ENCODE data around the gene KIF26B. TPM values are rescaled to one million over a fixed set of nuclear protein-coding genes. Genes with fewer than 3 reads are reported as not detected.

The KIF26B gene
- total RNA-seq, 1 donor from 2014 or later = 3.4 TPM

DNA sequence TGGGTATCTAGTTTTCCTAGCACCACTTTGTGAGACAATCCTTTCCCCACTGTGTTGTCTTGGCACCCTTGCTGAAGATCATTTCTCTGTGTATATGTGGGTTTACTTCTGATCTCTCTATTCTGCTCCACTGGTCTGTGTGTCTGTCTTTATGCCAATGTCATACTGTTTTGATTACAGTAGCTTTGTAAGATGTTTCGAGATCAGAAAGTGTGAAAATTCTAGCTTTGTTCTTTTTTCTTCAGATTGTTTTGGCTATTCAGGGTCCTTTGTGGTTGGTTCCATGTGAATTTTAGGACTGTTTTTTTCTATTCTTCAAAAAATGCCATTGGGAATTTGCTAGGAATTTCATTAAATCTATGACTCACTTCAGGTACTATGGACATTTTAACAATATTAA lies 116.2 kb downstream of the KIF26B start:
- Mint-ChIP-seq H3K27ac (ENCODE audit: unreplicated experiment) (no peak overlapping the region), H3K4me3 (ENCODE audit: unreplicated experiment) (no peak overlapping the region), H3K27me3 (ENCODE audit: unreplicated experiment) (peaks cover 1% of the 10 kb centered on the region), H3K4me1 (ENCODE audit: unreplicated experiment) (no peaks in the 10 kb centered on the region), H3K36me3 (ENCODE audit: low read depth, unreplicated experiment) (no peaks in the 10 kb centered on the region), H3K9me3 (ENCODE audit: unreplicated experiment) (no peaks in the 10 kb centered on the region)
- TF ChIP-seq CTCF (IDR thresholded peaks at IDR 0.05; ENCODE audit: unreplicated experiment) = no peak
- no peak for DNase-seq (ENCODE audit: low spot score)

DNA sequence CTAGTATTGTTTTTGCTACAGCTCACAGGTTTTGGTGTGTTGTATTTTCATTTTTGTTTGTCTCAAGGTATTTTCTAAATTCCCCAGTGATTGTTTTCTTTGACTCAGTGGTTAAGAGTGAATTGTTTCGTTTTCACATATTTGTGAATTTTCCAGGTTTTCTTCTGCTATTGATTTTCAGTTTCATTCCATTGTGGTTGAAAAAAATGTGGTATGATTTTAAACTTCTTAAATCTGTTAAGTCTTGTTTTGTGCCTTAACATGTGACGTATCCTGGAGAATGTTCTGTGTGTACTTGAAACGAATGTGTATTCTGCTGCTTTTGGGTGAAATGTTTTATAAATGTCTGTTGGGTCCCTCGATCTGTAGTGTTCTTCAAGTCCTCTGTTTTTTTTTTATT lies 117.9 kb downstream of the KIF26B start:
- no peak for DNase-seq (ENCODE audit: low spot score)
- H3K4me3 Mint-ChIP-seq (ENCODE audit: unreplicated experiment) = no peak overlapping the region
- H3K9me3 Mint-ChIP-seq (ENCODE audit: unreplicated experiment) = no peaks in the 10 kb centered on the region
- no peaks in the 10 kb centered on the region for H3K36me3 Mint-ChIP-seq (ENCODE audit: low read depth, unreplicated experiment)
- H3K27ac Mint-ChIP-seq (ENCODE audit: unreplicated experiment) = no peak overlapping the region
- H3K27me3 Mint-ChIP-seq (ENCODE audit: unreplicated experiment) = no peaks in the 10 kb centered on the region
- H3K4me1 Mint-ChIP-seq (ENCODE audit: unreplicated experiment) = peaks cover 3% of the 10 kb centered on the region
- no peak for TF ChIP-seq CTCF (IDR thresholded peaks at IDR 0.05; ENCODE audit: unreplicated experiment)

DNA sequence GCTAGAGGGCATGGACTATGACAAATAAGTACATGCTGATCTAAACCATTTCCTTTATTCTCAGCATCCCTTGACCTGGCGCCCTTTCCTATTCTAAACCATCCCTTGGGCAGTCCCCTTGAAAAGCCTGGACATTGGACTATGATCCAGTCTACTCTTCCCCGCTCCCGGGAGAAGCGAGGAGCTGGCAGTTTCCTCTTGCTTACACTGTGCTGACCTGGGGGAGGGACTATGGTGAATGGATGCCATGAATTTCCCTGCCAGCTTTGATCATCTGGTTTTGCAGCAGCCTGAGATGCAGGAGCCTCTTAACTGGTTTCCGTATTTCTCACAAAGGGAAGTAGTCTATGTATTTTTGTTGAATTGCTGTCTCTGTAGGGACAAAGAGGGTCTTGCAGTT lies 121.7 kb downstream of the KIF26B start:
- no peak overlapping the region for H3K27ac Mint-ChIP-seq (ENCODE audit: unreplicated experiment)
- H3K4me1 Mint-ChIP-seq (ENCODE audit: unreplicated experiment) = peaks cover 3% of the 10 kb centered on the region
- no peak for DNase-seq (ENCODE audit: low spot score)
- H3K4me3 Mint-ChIP-seq (ENCODE audit: unreplicated experiment) = no peak overlapping the region
- H3K27me3 Mint-ChIP-seq (ENCODE audit: unreplicated experiment) = no peaks in the 10 kb centered on the region
- no peaks in the 10 kb centered on the region for H3K36me3 Mint-ChIP-seq (ENCODE audit: low read depth, unreplicated experiment)
- H3K9me3 Mint-ChIP-seq (ENCODE audit: unreplicated experiment) = no peaks in the 10 kb centered on the region
- no peak for TF ChIP-seq CTCF (IDR thresholded peaks at IDR 0.05; ENCODE audit: unreplicated experiment)

DNA sequence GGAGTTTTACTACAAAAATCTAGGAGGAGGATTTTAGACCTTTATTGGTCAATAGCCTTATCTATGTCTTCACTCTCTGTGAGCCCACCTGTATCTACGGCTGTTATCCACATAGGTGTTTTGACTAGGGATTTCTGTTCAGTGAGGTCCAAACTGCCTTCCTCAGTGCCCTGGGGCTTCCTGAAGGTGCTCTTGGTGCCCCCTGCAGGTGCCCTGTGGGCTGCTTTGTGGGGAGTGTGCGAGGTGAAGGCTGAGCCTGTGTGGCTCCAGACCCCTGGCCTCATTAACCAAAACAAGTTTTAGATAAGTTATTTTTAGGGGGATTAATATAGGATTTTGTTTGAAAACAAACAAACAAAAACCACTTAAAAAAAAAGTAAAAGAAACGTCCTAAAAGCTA lies 122.5 kb downstream of the KIF26B start:
- H3K4me3 Mint-ChIP-seq (ENCODE audit: unreplicated experiment) = no peak overlapping the region
- peak; percentile 17 for TF ChIP-seq CTCF (IDR thresholded peaks at IDR 0.05; ENCODE audit: unreplicated experiment)
- H3K36me3 Mint-ChIP-seq (ENCODE audit: low read depth, unreplicated experiment) = no peaks in the 10 kb centered on the region
- peak; percentile 34 for DNase-seq (ENCODE audit: low spot score)
- H3K4me1 Mint-ChIP-seq (ENCODE audit: unreplicated experiment) = peaks cover 3% of the 10 kb centered on the region
- H3K27me3 Mint-ChIP-seq (ENCODE audit: unreplicated experiment) = no peaks in the 10 kb centered on the region
- H3K27ac Mint-ChIP-seq (ENCODE audit: unreplicated experiment) = no peak overlapping the region
- H3K9me3 Mint-ChIP-seq (ENCODE audit: unreplicated experiment) = no peaks in the 10 kb centered on the region

DNA sequence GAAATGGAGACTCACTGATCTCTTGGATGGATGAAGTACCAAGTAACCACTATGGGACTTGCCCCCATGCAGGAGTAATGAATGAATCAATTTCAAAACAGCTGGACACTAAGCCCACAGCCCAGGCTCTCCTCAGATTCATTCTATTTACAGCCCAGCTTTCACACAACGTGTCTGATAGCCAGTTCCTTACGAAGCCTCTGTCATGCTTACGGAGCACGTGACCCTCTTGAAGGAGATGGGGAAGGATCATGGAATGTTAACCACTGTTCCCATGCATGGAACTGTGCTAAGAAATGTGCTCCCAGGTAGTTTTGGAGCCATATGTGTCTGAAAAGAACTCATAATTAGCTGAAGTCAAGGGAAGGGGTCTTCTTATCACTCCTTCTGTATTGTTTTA lies 124.1 kb downstream of the KIF26B start:
- Mint-ChIP-seq H3K36me3 (ENCODE audit: low read depth, unreplicated experiment) (peaks cover 7% of the 10 kb centered on the region), H3K27me3 (ENCODE audit: unreplicated experiment) (no peaks in the 10 kb centered on the region), H3K4me1 (ENCODE audit: unreplicated experiment) (peaks cover 3% of the 10 kb centered on the region), H3K27ac (ENCODE audit: unreplicated experiment) (no peak overlapping the region), H3K9me3 (ENCODE audit: unreplicated experiment) (peaks cover 7% of the 10 kb centered on the region), H3K4me3 (ENCODE audit: unreplicated experiment) (no peak overlapping the region)
- TF ChIP-seq CTCF (IDR thresholded peaks at IDR 0.05; ENCODE audit: unreplicated experiment) = no peak
- DNase-seq (ENCODE audit: low spot score) = no peak
